Common myeloid progenitor, CD34-positive (primary cell): ENCODE data around the gene ZDHHC14.

Experiments used
- CTCF ChIA-PET: fragments of 350-600 bp; sonication (Branson Sonifier 250); formaldehyde crosslinking; loops from one replicate; lab custom pipeline; 2021; ENCODE audit warnings: antibody characterized with exemption; lab: Charles Lee
- POLR2A ChIA-PET: fragments of 350-600 bp; sonication (Branson Sonifier 250); formaldehyde crosslinking; loops from one replicate; lab custom pipeline; 2021; ENCODE audit warnings: antibody characterized with exemption; lab: Charles Lee
- DNase-seq, 3 donors: peaks; one replicate each; pipeline versions ENCODE4 v3.0.0 to v3.0.0-alpha.2; 2013
- H3K27ac ChIP-seq, 2 experiments: 1 replicate in 1 of 2; 2 replicates in 1 of 2; pipeline ENCODE4 v1.7.0; 2013; ENCODE audit warnings: inconsistent platforms in 2 of 2, low read length in 2 of 2, mild to moderate bottlenecking in 2 of 2, low read depth in 1 of 2, moderate library complexity in 1 of 2; ENCODE audit not compliant: severe bottlenecking in 2 of 2, insufficient read depth in 1 of 2, poor library complexity in 1 of 2
- H3K27me3 ChIP-seq, 5 experiments: replicated peaks in 2 of 5; 1 replicate in 3 of 5; 2 replicates in 2 of 5; pipeline versions ENCODE4 v1.6.1 to v1.7.0; 2013; ENCODE audit warnings: low read length in 4 of 5, mild to moderate bottlenecking in 2 of 5, moderate library complexity in 2 of 5, inconsistent platforms in 1 of 5; ENCODE audit not compliant: insufficient read depth in 5 of 5, control insufficient read depth in 4 of 5
- H3K36me3 ChIP-seq, 4 experiments: 1 replicate in 2 of 4; 2 replicates in 2 of 4; pipeline versions ENCODE4 v1.6.1 to v1.7.0; 2013; ENCODE audit warnings: low read length in 3 of 4, control low read depth in 1 of 4, mild to moderate bottlenecking in 1 of 4; ENCODE audit not compliant: control insufficient read depth in 4 of 4, insufficient read depth in 4 of 4
- H3K4me1 ChIP-seq, 4 experiments: 1 replicate in 3 of 4; 2 replicates in 1 of 4; pipeline versions ENCODE4 v1.6.1 to v1.7.1; 2013; ENCODE audit warnings: low read length in 3 of 4, mild to moderate bottlenecking in 3 of 4, control low read depth in 1 of 4, inconsistent platforms in 1 of 4, moderate library complexity in 1 of 4; ENCODE audit not compliant: control insufficient read depth in 4 of 4, insufficient read depth in 4 of 4; ENCODE audit errors: control extremely low read depth in 1 of 4
- H3K4me3 ChIP-seq, 7 experiments: 1 replicate in 4 of 7; 2 replicates in 3 of 7; pipeline versions ENCODE4 v1.5.1 to v1.7.0; 2013; ENCODE audit warnings: mild to moderate bottlenecking in 7 of 7, low read length in 6 of 7, moderate library complexity in 6 of 7, inconsistent platforms in 2 of 7, low read depth in 2 of 7, control low read depth in 1 of 7; ENCODE audit not compliant: insufficient read depth in 4 of 7, control insufficient read depth in 1 of 7; ENCODE audit errors: extremely low read depth in 1 of 7
- H3K9me3 ChIP-seq, 5 experiments: 1 replicate in 4 of 5; 2 replicates in 1 of 5; pipeline versions ENCODE4 v1.6.1 to v1.7.1; 2013; ENCODE audit warnings: low read length in 4 of 5, mild to moderate bottlenecking in 2 of 5, inconsistent platforms in 1 of 5, low read depth in 1 of 5, moderate library complexity in 1 of 5; ENCODE audit not compliant: control insufficient read depth in 4 of 5, insufficient read depth in 2 of 5; ENCODE audit errors: control extremely low read depth in 1 of 5
- WGBS: methylation state at CpG from one replicate; pipeline ENCODE4 v1.1.5; 2013; ENCODE audit not compliant: insufficient coverage; 5-methylcytosine and 5-hydroxymethylcytosine counted together

ZDHHC14 gene

GRCh38 chr6:157606516-157606915 is 225.5 kb downstream of the ZDHHC14 start:
- H3K4me3 ChIP-seq, result no peak overlapping the region
- ChIA-PET CTCF (interaction anchor here (2.4 kb wide), 1 partner anchor 10 kb away, joined by 13 read pairs; no protein-coding TSS in a partner anchor), POLR2A (no interaction called here)
- H3K27me3 ChIP-seq, result no peaks in the 10 kb centered on the region
- H3K4me1 ChIP-seq, result peaks cover 0 to 13% (median 7%) of the 10 kb centered on the region in 4 experiments
- 100% methylated on average over 5 of the region's 9 CpGs for WGBS
- no peaks in the 10 kb centered on the region for H3K9me3 ChIP-seq
- DNase-seq, result no peak
- H3K27ac ChIP-seq, result no peak overlapping the region
- H3K36me3 ChIP-seq, result no peaks in the 10 kb centered on the region

- peak in 2 of 3 donors; percentile 44 to 56 for DNase-seq
- CTCF ChIA-PET, result no interaction called here
- Histone ChIP-seq H3K4me3 (no peak overlapping the region), H3K9me3 (no peaks in the 10 kb centered on the region), H3K36me3 (no peaks in the 10 kb centered on the region), H3K4me1 (peaks cover 0 to 13% (median 7%) of the 10 kb centered on the region in 4 experiments), H3K27me3 (no peaks in the 10 kb centered on the region), H3K27ac (no peak overlapping the region)
- 91% methylated on average over 10 of the region's 12 CpGs for WGBS
- POLR2A ChIA-PET, result no interaction called here
These were observed 226.5 kb downstream of the ZDHHC14 start for GRCh38 chr6:157607317-157608109.

- CTCF ChIA-PET, result interaction anchor here (1.1 kb wide), 1 partner anchor 11 kb away, joined by 4 read pairs; no protein-coding TSS in a partner anchor
- Histone ChIP-seq H3K36me3 (no peaks in the 10 kb centered on the region), H3K9me3 (no peaks in the 10 kb centered on the region), H3K4me1 (peaks cover 0 to 13% (median 7%) of the 10 kb centered on the region in 4 experiments), H3K4me3 (no peak overlapping the region), H3K27me3 (no peaks in the 10 kb centered on the region), H3K27ac (no peak overlapping the region)
- no peak for DNase-seq
- 95% methylated on average over 15 of the region's 16 CpGs for WGBS
- POLR2A ChIA-PET, result no interaction called here
These were observed 227.5 kb downstream of the ZDHHC14 start for GRCh38 chr6:157608221-157609075.

- H3K27ac ChIP-seq, result no peak overlapping the region
- DNase-seq, result no peak
- H3K4me3 ChIP-seq, result no peak overlapping the region
- H3K27me3 ChIP-seq, result no peaks in the 10 kb centered on the region
- no peaks in the 10 kb centered on the region for H3K9me3 ChIP-seq
- ChIA-PET CTCF (interaction anchor here (0.7 to 1.1 kb wide), 2 partner anchors 12 to 200 kb away, joined by 3 to 4 read pairs; no protein-coding TSS in a partner anchor), POLR2A (no interaction called here)
- 98% methylated on average over 5 of the region's 6 CpGs for WGBS
- no peaks in the 10 kb centered on the region for H3K36me3 ChIP-seq
- H3K4me1 ChIP-seq, result peaks cover 0 to 17% (median 10%) of the 10 kb centered on the region in 4 experiments
These were observed 228.1 kb downstream of the ZDHHC14 start for GRCh38 chr6:157609117-157609516.

- no peak overlapping the region for H3K4me3 ChIP-seq
- no peak overlapping the region for H3K27ac ChIP-seq
- no peak for DNase-seq
- POLR2A ChIA-PET, result no interaction called here
- WGBS, result 100% methylated on average over 3 of the region's 3 CpGs
- no peaks in the 10 kb centered on the region for H3K27me3 ChIP-seq
- no peaks in the 10 kb centered on the region for H3K36me3 ChIP-seq
- H3K9me3 ChIP-seq, result no peaks in the 10 kb centered on the region
- peaks cover 2 to 21% (median 11%) of the 10 kb centered on the region in 4 experiments for H3K4me1 ChIP-seq
- CTCF ChIA-PET, result interaction anchor here (0.7 kb wide), 1 partner anchor 200 kb away, joined by 3 read pairs; no protein-coding TSS in a partner anchor
These were observed 228.6 kb downstream of the ZDHHC14 start for GRCh38 chr6:157609556-157609955.

- CTCF ChIA-PET, result interaction anchor here (1.5 to 1.6 kb wide), 2 partner anchors 13 to 170 kb away, joined by 3 to 4 read pairs; no protein-coding TSS in a partner anchor
- no peak for DNase-seq
- no peak overlapping the region for H3K4me3 ChIP-seq
- POLR2A ChIA-PET, result no interaction called here
- H3K27ac ChIP-seq, result no peak overlapping the region
- H3K4me1 ChIP-seq, result peaks cover 8 to 31% (median 19%) of the 10 kb centered on the region in 4 experiments
- no peaks in the 10 kb centered on the region for H3K27me3 ChIP-seq
- H3K36me3 ChIP-seq, result no peaks in the 10 kb centered on the region
- no peaks in the 10 kb centered on the region for H3K9me3 ChIP-seq
- WGBS, result 98% methylated on average over 8 of the region's 9 CpGs
These were observed 229.5 kb downstream of the ZDHHC14 start for GRCh38 chr6:157610451-157610999.
